ENCODE measurements around the gene SFT2D3. TPM values are rescaled to one million over a fixed set of nuclear protein-coding genes. Genes with fewer than 3 reads are reported as not detected.

Gene SFT2D3
- total and polyA plus RNA-seq, 2 of the 13 experiments (the other 11 are each of a cell fraction or from before 2014, with no cell fraction given), result 8.3 to 9.4 TPM

DNA sequence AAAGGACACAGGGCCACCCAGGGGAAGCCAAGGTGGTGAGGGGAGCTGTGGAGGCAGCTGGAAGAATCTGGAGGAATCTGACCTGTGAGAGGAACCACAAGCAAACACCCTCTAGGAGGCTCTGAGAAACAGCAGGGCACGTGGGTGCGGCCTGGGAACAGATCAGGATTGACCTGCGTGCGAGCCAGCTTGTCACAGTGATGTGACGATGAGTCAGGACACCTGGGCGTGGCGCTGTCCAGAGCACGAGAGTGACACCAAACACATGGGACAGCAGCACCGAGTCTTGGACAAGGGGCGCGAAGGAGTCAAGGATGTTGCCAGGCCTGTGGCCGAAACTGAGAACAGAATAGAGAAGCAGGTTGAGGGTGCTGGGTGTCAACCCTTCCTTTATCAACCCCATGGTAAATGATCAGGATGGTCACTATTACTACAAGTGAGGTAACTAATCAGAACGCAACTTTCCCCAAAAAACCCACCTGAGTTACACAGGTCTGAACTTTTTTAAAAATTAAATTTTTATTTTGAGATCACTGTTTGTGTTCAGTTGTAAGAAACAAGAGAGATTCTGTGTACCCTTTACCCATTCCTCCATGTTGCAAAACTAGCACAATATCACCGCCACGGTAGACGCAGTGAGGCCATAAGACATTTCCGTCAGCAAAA lies 637 bp upstream of the SFT2D3 start (continued):
- TF ChIP-seq, protein P1, sequence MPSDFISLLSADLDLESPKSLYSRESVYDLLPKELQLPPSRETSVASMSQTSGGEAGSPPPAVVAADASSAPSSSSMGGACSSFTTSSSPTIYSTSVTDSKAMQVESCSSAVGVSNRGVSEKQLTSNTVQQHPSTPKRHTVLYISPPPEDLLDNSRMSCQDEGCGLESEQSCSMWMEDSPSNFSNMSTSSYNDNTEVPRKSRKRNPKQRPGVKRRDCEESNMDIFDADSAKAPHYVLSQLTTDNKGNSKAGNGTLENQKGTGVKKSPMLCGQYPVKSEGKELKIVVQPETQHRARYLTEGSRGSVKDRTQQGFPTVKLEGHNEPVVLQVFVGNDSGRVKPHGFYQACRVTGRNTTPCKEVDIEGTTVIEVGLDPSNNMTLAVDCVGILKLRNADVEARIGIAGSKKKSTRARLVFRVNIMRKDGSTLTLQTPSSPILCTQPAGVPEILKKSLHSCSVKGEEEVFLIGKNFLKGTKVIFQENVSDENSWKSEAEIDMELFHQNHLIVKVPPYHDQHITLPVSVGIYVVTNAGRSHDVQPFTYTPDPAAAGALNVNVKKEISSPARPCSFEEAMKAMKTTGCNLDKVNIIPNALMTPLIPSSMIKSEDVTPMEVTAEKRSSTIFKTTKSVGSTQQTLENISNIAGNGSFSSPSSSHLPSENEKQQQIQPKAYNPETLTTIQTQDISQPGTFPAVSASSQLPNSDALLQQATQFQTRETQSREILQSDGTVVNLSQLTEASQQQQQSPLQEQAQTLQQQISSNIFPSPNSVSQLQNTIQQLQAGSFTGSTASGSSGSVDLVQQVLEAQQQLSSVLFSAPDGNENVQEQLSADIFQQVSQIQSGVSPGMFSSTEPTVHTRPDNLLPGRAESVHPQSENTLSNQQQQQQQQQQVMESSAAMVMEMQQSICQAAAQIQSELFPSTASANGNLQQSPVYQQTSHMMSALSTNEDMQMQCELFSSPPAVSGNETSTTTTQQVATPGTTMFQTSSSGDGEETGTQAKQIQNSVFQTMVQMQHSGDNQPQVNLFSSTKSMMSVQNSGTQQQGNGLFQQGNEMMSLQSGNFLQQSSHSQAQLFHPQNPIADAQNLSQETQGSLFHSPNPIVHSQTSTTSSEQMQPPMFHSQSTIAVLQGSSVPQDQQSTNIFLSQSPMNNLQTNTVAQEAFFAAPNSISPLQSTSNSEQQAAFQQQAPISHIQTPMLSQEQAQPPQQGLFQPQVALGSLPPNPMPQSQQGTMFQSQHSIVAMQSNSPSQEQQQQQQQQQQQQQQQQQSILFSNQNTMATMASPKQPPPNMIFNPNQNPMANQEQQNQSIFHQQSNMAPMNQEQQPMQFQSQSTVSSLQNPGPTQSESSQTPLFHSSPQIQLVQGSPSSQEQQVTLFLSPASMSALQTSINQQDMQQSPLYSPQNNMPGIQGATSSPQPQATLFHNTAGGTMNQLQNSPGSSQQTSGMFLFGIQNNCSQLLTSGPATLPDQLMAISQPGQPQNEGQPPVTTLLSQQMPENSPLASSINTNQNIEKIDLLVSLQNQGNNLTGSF (CRISPR knock-in tag; IDR thresholded peaks at IDR 0.05), result no peak
- TF ChIP-seq GFI1 (CRISPR knock-in tag; IDR thresholded peaks at IDR 0.05; ENCODE audit: borderline replicate concordance) (no peak), GLI4 (CRISPR knock-in tag; IDR thresholded peaks at IDR 0.05; ENCODE audit: borderline replicate concordance) (no peak), CHD2 (IDR thresholded peaks at IDR 0.05; ENCODE audit: low read depth, low read length) (no peak), ZNF75D (CRISPR knock-in tag; IDR thresholded peaks at IDR 0.05; ENCODE audit: borderline replicate concordance) (no peak), CREB1 (IDR thresholded peaks at IDR 0.05) (peak; percentile 76), CREB1 (CRISPR knock-in tag; IDR thresholded peaks at IDR 0.05) (peak; percentile 64), CBFB (CRISPR knock-in tag; IDR thresholded peaks at IDR 0.05) (no peak), ZIK1 (CRISPR knock-in tag; IDR thresholded peaks at IDR 0.05; ENCODE audit: borderline replicate concordance, low read depth) (no peak; the same call in 1 of the 2 replicates), ZNF768 (CRISPR knock-in tag; IDR thresholded peaks at IDR 0.05) (peak; percentile 72), ZNF430 (CRISPR knock-in tag; IDR thresholded peaks at IDR 0.05) (no peak)
- TF ChIP-seq, protein P2, sequence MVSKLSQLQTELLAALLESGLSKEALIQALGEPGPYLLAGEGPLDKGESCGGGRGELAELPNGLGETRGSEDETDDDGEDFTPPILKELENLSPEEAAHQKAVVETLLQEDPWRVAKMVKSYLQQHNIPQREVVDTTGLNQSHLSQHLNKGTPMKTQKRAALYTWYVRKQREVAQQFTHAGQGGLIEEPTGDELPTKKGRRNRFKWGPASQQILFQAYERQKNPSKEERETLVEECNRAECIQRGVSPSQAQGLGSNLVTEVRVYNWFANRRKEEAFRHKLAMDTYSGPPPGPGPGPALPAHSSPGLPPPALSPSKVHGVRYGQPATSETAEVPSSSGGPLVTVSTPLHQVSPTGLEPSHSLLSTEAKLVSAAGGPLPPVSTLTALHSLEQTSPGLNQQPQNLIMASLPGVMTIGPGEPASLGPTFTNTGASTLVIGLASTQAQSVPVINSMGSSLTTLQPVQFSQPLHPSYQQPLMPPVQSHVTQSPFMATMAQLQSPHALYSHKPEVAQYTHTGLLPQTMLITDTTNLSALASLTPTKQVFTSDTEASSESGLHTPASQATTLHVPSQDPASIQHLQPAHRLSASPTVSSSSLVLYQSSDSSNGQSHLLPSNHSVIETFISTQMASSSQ (IDR thresholded peaks at IDR 0.05; ENCODE audit: low read depth), result no peak
- TF ChIP-seq, protein P2 (CRISPR knock-in tag; IDR thresholded peaks at IDR 0.05; ENCODE audit: borderline replicate concordance), result no peak
- TF ChIP-seq, protein P3, sequence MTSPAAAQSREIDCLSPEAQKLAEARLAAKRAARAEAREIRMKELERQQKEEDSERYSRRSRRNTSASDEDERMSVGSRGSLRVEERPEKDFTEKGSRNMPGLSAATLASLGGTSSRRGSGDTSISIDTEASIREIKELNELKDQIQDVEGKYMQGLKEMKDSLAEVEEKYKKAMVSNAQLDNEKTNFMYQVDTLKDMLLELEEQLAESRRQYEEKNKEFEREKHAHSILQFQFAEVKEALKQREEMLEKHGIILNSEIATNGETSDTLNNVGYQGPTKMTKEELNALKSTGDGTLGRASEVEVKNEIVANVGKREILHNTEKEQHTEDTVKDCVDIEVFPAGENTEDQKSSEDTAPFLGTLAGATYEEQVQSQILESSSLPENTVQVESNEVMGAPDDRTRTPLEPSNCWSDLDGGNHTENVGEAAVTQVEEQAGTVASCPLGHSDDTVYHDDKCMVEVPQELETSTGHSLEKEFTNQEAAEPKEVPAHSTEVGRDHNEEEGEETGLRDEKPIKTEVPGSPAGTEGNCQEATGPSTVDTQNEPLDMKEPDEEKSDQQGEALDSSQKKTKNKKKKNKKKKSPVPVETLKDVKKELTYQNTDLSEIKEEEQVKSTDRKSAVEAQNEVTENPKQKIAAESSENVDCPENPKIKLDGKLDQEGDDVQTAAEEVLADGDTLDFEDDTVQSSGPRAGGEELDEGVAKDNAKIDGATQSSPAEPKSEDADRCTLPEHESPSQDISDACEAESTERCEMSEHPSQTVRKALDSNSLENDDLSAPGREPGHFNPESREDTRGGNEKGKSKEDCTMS (CRISPR knock-in tag; conservative IDR thresholded peaks at IDR 0.05), result no peak
- TF ChIP-seq, protein P4, sequence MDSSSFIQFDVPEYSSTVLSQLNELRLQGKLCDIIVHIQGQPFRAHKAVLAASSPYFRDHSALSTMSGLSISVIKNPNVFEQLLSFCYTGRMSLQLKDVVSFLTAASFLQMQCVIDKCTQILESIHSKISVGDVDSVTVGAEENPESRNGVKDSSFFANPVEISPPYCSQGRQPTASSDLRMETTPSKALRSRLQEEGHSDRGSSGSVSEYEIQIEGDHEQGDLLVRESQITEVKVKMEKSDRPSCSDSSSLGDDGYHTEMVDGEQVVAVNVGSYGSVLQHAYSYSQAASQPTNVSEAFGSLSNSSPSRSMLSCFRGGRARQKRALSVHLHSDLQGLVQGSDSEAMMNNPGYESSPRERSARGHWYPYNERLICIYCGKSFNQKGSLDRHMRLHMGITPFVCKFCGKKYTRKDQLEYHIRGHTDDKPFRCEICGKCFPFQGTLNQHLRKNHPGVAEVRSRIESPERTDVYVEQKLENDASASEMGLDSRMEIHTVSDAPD (CRISPR knock-in tag; IDR thresholded peaks at IDR 0.05), result peak; percentile 6; the same call in 1 of the 2 replicates

Measured in HepG2 (cell line).